ENCODE results near the gene ZDHHC14. TPM values are rescaled to one million over a fixed set of nuclear protein-coding genes. Genes with fewer than 3 reads are reported as not detected.

The ZDHHC14 gene
- total RNA-seq, 1 experiment from 2014 or later = 1.7 TPM

- no CpG with 5 or more reads among the region's 6 CpGs for WGBS (ENCODE audit: extremely low coverage, insufficient read length, low lambda C conversion rate)
- no peaks in the 10 kb centered on the region for H3K4me1 ChIP-seq (ENCODE audit: insufficient read depth, low read length)
These were observed 240.4 kb downstream of the ZDHHC14 start for GRCh38 chr6:157621406-157621805.

More at GRCh38 chr6:157621406-157621805, 240.4 kb downstream of the ZDHHC14 start:
- Histone ChIP-seq H2AFZ (ENCODE audit: low read length) (no peak overlapping the region), H4K8ac (replicated peaks; ENCODE audit: insufficient read length, low read depth, low read length) (no peak overlapping the region), H2AK5ac (ENCODE audit: insufficient read length, low read length) (no peak overlapping the region), H3K9me3 (ENCODE audit: control insufficient read depth, low read depth, low read length) (no peaks in the 10 kb centered on the region), H3K4me2 (ENCODE audit: insufficient read depth, insufficient read length, low read length) (no peak overlapping the region), H3K56ac (ENCODE audit: insufficient read length, low read depth, low read length) (no peak overlapping the region), H2BK12ac (ENCODE audit: insufficient read length, low read depth, low read length) (no peak overlapping the region), H2BK5ac (ENCODE audit: insufficient read length, low read length) (no peak overlapping the region), H3K79me1 (ENCODE audit: insufficient read depth, low read depth, low read length, poor library complexity, severe bottlenecking) (no peaks in the 10 kb centered on the region), H4K20me1 (ENCODE audit: control insufficient read depth, insufficient read depth, insufficient read length) (no peaks in the 10 kb centered on the region), H3T11ph (ENCODE audit: low read length) (no peak overlapping the region), H2BK15ac (ENCODE audit: low read depth, low read length) (no peak overlapping the region), H3K23me2 (ENCODE audit: insufficient read length, low read depth, low read length, poor library complexity, severe bottlenecking) (no peaks in the 10 kb centered on the region), H4K5ac (ENCODE audit: insufficient read length, low read depth, low read length) (no peak overlapping the region), H2BK120ac (ENCODE audit: low read depth, low read length, poor library complexity, severe bottlenecking) (no peak overlapping the region), H3K18ac (ENCODE audit: insufficient read length, low read depth, low read length) (no peak overlapping the region), H3K27me3 (ENCODE audit: insufficient read depth, low read length) (no peaks in the 10 kb centered on the region), H2BK20ac (ENCODE audit: low read depth, low read length, poor library complexity, severe bottlenecking) (no peak overlapping the region), H3K23ac (ENCODE audit: insufficient read length, low read depth, low read length) (no peak overlapping the region), H4K91ac (ENCODE audit: insufficient read length, low read depth, low read length) (no peak overlapping the region), H3K4ac (ENCODE audit: low read depth, low read length) (no peak overlapping the region), H3K9ac (ENCODE audit: extremely low read depth, insufficient read length, low read length) (no peak overlapping the region), H3K14ac (ENCODE audit: insufficient read depth, low read length) (no peak overlapping the region), H3K79me2 (ENCODE audit: insufficient read depth, low read length) (no peaks in the 10 kb centered on the region), H3K27ac (ENCODE audit: insufficient read length, low read depth, low read length) (no peak overlapping the region)
- TF ChIP-seq, protein P1, sequence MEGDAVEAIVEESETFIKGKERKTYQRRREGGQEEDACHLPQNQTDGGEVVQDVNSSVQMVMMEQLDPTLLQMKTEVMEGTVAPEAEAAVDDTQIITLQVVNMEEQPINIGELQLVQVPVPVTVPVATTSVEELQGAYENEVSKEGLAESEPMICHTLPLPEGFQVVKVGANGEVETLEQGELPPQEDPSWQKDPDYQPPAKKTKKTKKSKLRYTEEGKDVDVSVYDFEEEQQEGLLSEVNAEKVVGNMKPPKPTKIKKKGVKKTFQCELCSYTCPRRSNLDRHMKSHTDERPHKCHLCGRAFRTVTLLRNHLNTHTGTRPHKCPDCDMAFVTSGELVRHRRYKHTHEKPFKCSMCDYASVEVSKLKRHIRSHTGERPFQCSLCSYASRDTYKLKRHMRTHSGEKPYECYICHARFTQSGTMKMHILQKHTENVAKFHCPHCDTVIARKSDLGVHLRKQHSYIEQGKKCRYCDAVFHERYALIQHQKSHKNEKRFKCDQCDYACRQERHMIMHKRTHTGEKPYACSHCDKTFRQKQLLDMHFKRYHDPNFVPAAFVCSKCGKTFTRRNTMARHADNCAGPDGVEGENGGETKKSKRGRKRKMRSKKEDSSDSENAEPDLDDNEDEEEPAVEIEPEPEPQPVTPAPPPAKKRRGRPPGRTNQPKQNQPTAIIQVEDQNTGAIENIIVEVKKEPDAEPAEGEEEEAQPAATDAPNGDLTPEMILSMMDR (conservative IDR thresholded peaks at IDR 0.05) = no peak
- Mint-ChIP-seq H3K4me1 (peaks cover 16 to 18% of the 10 kb centered on the region in 2 experiments), H3K36me3 (ENCODE audit: insufficient read depth in 1 of 3, low read depth in 3 of 3) (peaks cover 0 to 7% (median 0%) of the 10 kb centered on the region in 3 experiments; a peak in 1 of 7 replicates), H3K27ac (peak overlapping the region in 1 of 3 experiments; percentile 68; a peak in 1 of 7 replicates), H3K27me3 (ENCODE audit: low read depth) (no peaks in the 10 kb centered on the region; the same call in 1 of the 2 replicates), H3K4me3 (no peak overlapping the region), H3K9me3 (peaks cover 0 to 3% of the 10 kb centered on the region in 2 experiments; a peak in 3 of 5 replicates)
- no peak for DNase-seq

All from H9 (cell line).